NCI-H446 treated with DMSO at 0.1 percent for 48 hours (cell line): Measurements from ENCODE around the gene CHRNA5.
"Not testable (repeated sequence)": the region's sequence is repeated elsewhere in the genome, so short reads cannot be mapped to it uniquely, and the experiment has no call there.

ENCODE experiments used
- DNase-seq: peaks from one replicate; lab custom pipeline; 2025; lab: John Stamatoyannopoulos, UW

Gene CHRNA5

DNA sequence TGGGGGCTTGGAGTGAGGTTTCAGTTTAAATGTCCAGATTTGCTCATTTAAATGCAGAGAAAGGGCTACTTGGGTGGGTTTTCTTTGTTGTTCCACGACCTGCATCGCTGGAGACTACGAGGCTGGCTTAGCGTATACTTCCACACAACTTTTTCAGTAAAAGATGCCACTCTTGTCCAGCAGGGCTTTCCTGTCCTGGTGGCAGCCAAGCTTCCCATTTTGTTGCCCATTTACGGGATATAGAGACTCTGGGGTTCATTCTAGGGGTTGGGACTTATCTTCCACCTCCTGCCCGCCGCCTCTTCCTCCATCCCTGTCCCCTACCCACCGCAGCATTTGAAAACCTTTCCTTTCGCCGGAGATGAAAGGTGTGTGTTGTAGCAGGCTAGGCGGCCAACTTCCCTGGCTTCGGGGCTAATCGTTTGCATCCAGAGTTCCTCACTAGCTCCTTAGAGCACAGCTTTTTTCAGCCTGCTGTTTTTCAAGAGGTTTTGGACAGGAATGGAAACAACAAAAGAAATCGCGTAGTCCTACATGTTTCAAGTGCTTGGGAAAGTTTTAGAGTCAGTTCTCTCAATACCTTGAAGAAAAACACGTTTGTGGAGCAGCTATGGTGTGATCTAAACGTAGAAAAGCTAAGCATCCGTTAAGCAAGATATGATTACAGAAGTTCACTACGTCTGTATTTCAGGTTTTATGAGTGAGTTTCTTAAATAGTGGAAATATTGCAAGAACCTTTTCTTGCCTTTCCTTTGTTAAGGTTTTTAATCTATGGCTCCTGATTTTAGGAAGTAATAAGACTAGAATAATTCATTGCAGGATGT, 843 bp downstream of the CHRNA5 start:
- no peak for DNase-seq

DNA sequence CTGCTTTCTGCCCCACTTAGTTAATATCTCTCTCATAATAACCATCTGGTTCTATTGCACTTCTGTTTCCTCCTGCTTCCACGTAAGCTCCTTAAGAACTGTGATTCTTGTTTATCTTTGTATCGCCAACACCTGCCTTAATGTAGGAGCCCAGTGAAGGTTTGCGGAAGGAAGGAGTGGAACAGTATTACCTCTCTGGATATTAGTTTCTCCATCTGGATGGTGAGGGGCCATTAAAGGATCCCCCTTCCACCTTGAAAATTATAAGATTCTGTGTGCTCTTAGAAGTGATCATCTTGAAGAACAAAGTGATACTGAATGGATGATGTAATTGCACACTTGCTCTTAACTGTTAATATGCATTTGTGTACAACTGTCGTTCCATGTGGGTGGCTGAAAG, 2.2 kb downstream of the CHRNA5 start:
- DNase-seq: no peak

DNA sequence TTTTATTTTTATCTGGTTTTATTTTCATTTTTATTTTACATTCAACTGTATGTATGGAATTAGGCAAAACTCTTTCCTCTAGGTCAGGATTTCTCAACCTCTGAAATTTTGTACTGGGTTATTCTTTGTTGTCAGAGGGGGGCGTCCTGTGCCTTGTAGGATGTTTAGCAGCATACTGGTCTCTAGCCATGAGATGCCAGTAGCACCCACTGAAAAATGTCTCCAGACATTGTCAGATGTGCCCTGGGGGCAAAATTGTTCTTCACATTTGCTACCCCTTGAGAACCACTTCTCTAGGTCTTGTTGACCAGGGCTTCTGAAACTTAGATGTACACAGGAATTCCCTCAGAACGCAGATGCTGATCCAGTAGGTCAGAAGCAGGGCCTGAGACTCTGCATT, 5.4 kb downstream of the CHRNA5 start:
- DNase-seq: no peak

DNA sequence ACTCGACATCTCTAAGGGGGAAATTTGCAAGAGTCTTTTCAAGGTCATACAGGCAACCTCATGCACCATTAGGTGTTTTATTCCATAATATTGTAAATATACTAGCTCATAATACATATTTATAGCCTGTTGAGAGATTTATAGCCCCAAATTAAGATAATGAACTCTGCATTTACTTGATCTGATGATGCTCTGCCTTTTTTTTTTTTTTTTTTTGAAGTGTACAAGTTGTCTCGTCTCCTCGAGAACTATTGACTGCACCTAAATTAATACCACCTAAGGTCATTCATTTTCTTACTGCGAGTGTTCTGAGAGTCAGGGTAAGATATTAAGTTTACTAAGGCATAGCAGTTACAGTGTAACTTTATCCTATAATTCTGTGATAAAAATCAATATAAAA, 6.1 kb downstream of the CHRNA5 start:
- no peak for DNase-seq

DNA sequence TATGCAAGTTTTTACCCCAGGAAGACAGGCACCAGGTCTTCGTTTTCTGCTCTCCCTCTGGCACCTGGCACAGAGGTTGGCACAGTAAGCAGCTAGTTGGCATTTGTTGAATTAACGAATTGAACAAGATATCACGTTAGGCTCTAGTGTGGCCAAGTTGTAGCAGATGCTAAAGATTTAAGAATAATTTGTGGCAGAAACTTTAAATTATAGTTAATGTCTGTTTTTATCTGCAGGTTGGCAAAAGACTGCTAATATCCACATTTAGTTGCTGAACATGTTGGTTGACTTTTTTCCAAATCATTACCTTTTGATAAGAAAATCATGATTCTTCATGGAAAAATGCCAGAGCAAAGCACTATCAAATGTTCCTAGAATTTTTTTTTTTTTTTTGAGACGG, 8.1 kb downstream of the CHRNA5 start:
- DNase-seq: no peak

DNA sequence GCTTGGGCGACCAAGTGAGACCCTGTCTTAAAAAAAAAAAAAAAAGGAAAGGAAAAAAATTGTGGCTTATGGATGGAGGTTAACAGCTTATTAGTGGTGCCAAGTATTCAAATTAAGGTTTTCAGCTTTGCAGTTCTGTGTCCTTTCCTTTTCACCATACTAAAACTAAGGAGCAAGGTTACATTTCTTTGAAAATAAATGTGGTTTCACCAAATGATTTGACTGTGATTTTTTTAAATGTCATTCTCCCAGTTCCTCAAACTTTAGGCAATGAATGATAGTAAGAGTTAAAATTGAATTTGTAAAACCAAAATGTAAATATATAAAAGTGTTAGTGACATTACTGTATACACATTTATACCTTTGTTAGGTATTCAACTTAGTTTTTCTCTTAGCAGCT, 9.6 kb downstream of the CHRNA5 start:
- no peak for DNase-seq

DNA sequence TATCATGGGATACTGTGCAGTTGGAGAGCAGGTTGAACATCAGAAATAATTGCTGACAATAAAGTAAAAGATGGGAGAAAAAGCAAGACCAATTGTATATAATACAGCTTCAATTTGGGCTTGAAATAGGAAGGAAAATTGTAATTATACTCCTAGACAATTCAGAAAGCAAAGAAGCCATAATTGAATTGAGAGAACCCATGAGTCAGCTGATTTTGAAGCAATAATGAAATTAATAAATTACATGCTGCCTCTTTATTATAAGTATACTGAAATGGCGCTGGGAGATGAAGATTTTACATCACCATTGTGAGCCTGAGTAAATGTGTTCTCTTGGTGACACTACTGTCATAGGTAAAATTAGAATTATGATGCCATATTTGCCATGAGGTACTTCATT, 32.3 kb downstream of the CHRNA5 start:
- no peak for DNase-seq

DNA sequence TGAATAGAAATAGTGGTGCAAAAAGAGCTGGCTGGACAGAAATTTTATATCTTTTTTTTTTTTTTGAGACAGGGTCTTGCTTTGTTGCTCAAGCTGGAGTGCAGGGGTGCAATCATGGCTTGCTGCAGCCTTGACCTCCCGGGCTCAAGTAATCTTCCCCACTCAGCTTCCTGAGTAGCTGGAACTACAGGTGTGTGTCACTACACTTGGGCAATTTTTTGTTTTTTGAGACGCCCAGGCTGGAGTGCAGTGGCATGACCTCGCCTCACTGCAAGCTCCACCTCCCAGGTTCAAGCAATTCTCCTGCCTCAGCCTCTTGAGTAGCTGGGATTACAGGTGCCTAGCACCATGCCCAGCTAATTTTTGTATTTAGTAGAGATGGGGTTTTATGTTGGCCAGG, 33.0 kb downstream of the CHRNA5 start:
- DNase-seq: no peak

DNA sequence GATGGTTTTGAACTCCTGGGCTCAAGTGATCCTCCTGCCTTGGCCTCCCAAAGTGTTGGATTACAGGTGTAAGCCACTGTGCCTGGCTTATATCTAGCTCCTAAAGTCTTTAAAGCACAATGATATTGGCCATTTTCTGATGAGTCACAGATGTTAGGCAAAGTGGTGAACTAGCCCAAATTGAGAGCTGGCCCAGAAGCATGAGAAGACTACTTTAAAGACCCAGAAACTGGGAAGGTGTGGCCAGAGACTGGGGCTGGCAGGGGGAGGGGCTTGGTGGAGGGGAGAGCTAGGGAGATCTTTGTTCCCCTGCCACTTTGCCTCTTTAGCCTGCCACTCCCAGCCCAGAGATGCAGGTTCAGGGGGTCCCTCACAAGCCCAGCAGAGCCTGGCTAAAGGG, 33.9 kb downstream of the CHRNA5 start:
- no peak for DNase-seq

DNA sequence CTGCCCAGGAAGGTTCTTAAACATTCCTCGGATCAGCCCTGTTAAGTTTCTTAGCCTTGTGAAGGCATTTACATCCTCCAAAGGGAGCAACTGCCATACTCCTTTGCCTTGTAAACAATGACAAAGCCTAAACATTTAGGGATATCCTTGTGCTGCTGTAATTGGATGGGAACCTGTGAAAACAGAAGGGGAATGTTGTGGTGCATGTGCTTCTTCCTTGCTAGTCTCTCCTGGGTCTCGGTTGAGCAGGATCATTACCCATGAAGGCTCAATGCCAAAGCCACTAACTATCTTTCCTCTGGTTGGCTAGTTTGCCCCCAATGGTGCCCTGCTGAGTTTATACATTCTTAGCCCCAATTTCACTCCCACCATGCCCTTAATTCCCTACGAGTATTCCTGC, 38.1 kb downstream of the CHRNA5 start:
- DNase-seq: no peak

DNA sequence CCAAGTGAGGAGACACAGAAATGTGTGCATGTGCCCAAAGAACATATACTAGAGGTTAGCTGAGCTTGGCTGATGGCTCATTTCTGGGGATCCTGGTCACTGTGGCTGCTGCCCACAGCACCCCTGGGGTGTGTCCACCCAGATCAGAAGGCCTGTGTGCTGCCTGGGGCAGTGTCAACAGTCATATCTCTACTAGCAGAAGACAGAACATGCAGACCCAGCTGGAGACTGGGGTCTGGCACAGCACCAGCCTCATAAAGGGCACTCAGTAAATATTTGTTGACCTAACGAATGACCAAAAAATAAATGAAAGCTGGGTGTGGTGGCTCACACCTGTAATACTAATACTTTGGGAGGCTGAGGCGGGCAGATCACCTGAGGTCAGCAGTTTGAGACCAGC, 39.1 kb downstream of the CHRNA5 start:
- no peak for DNase-seq

DNA sequence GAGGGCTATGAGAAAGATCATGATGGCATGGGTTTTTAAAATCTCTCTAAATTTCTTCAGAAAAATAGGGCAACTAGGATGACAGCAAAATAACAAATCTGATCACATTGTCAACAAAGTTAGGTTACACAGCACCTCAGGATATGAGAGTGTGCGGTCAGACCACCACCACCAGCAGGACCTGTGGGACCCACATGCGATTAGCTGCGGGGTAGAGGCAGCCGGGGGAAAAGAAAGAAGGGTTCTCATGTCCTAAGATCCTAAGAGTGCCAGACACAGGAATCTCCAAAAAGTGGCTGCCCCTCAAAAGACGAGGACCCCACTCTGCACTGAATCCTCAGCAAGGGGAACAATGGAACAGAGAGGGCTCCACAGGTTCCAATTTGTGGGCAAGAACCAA, 39.9 kb downstream of the CHRNA5 start:
- no peak for DNase-seq

DNA sequence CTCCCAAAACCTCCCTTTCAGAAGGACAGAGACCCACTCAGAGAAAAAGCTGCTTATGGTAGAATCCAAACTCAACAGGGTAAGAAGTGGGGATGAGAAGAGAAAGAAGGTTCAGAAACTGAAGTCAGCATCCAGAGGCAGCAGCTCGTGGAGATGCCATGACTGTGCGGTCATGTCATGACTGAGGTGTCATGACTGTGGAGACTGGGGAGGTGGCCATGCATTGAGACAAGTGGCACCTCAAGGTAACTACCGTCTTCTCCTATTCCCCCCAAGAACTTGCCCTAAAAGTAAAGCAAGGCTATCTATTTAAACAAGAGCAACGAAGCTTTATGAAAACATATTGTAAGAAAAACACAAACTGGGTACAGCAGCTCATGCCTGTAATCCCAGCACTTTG, 40.4 kb downstream of the CHRNA5 start:
- no peak for DNase-seq

DNA sequence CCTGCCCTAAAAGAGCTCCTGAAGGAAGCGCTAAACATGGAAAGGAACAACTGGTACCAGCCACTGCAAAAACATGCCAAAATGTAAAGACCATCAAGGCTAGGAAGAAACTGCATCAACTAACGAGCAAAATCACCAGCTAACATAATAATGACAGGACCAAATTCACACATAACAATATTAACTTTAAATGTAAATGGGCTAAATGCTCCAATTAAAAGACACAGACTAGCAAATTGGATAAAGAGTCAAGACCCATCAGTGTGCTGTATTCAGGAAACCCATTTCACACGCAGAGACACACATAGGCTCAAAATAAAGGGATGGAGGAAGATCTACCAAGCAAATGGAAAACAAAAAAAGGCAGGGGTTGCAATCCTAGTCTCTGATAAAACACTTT, 44.2 kb downstream of the CHRNA5 start:
- DNase-seq: not testable (repeated sequence)

DNA sequence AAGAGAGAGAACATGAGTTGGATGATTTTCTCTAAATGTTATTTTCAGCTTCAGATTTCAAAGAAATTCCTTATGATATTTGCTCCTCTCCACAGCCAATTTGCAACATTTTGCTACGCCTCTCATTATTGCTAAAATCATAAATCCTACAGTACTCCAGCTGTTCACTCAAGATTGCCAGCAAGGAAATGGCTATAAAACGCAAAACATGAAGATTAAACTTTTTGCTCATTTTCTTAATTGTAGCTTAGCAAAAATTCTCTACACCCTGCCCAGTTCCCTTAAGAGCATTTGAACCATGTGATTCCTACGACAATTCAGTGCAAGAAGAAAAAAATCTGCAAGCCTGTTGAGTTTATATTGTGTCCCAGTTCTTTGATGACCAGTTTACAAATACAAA, 48.7 kb downstream of the CHRNA5 start:
- no peak for DNase-seq

DNA sequence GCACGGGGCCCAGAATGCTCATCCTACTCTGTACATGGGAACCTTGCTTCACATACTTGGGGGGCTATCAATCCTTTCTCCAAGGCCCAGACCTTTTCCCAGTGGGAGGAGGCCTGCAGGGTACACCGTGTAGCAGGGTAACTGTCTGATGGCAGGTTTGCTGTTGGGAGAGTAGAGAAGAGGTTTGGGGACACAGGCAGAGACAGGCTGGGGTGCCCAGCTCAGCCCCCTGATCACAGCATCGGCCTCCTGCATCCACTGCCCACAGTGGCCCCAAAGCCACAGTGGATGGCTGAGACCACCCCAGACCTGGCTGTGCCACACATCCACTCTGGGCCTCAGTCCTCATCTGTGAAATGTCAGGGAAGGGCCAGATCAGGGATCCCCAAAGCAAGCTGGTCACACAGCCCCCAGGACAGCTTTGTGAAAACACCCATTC, 49.9 kb downstream of the CHRNA5 start:
- no peak for DNase-seq

DNA sequence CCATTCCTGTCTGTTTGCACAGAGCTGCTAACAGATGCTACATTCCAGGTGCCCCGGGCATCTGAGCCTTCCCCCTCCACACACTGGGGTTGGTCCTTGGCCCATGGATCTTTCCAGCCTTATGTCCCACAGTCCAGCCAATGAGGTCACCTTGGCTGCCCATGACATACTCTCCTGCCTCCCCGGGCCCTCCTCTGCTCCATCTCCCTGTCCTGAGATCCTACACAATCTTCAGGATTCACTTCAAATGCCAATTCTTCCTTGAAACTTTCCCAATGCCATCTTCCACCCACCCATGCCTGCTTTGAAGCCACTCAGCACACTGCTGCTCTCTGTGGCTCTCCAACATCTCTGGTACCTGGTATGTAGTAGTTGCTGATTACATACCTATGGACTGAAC, 51.2 kb downstream of the CHRNA5 start:
- no peak for DNase-seq

DNA sequence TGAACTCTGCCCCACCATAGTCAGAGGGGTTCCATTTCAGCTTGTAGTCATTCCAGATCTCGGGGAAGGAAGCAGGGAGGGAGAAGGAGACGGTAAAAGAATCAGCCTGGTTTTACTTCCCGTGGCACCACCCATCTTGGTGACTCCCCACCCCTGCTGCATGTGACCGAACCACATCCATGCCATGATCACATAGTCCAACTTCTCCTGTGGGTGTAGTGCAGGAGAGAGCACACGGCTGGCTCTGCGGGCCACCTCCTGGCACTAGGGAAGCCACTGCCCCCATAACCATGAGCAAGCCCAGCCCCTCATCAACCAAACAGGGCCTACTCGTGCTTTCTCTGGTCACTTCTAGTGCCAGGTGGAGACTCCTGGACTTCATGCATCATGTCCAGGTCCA, 51.8 kb downstream of the CHRNA5 start:
- DNase-seq: no peak

DNA sequence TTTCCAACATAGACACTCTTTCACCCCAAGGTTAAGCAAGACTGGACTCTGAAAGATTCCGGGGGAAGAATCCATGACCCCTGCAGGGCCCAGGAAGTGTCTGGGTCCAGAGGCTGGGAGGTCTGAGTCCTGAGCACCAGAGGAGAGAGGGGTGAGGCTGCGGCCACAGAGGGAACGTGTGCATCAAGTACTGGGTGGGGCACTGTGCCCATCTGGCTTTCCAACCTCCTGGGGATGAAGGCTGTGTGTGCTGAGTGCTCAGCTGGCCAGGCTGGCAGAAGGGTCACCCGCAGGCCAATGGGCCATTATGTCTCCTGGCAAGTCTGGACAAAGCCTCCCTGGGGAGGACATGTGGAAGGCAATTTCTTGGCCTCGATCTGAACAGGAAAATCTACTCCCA, 52.2 kb downstream of the CHRNA5 start:
- DNase-seq: no peak

DNA sequence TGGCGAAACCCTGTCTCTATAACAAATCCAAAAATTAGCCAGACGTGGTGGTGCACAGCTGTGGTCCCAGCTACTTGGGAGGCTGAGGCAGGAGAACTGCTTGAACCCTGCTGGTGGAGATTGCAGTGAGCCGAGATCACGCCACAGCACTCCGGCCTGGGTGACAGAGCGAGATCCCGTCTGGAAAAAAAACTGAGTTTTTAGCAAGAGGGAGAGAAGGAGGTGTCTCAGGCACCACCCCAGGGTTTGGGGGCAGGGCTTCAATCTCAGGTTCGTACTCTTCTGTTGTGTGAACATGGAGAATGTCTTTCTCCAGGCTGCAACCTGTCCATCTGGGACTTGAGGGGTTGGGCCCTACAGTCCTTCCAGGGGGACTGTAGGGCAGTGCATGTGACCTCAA, 52.7 kb downstream of the CHRNA5 start:
- DNase-seq: no peak

DNA sequence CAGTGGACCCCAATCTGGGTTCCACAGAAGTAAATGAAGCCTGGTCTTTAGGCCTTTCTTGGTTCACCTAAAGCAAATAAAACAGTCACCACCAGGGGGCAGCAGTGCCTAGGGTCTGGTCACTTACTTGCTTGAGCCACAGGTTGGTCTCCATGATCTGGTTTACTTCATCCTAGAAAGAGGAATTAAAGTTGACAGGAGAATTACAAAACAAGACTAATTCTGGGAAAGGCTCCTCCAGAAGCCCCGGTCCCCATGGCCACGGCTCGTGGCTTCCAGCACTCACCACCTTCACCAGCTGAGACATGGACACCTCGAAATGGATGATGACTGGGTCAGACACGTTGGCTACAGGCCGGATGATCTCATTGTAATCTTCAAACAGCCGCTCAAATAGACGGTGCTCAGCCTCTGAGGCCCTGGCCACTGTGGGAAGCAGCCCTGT, 53.2 kb downstream of the CHRNA5 start:
- peak; percentile 44 for DNase-seq

DNA sequence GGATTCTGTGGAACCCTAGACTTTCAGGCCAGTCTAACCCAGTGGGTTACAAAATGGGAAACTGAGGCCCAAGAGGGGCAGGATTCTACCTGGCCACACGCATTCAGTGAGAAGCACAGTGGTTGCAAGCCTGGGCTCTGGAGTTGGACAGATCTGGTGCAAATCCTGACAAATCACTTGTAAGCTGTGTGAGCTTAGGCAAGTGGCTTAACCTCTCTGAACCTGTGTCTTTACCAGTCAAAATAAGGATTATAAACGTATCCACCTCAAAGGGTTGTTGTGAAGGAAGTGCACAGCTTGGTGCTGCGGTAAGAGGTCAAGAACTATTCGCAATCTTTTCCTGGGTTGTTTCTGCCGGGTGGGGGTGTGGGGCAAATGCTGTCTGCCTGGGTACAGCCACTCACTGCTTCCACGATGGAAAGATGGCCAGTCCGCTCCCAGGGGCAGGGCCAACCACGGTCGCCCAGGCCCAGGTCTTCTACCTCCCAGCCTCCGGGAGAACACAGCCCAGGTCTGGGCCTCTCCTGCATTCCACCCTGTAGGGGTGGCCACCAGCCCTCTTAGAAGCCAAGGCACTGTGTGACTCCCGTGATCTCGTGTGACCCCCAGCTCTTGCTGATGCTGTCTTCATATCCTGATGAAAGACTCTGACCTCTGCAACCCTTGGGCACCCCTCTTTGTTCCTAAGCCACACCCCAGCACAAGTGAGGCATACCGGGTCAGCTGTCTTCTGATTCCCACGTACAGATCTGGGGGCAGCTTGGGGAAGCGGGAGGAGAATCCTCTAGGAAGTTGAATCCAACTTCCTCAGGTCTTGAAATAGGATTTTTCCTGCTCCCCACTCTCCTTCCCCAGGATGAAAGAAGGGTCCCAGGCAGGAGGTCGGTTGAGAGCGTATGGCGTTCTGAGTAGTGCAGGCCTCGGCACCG, 54.0 kb downstream of the CHRNA5 start:
- DNase-seq: no peak

DNA sequence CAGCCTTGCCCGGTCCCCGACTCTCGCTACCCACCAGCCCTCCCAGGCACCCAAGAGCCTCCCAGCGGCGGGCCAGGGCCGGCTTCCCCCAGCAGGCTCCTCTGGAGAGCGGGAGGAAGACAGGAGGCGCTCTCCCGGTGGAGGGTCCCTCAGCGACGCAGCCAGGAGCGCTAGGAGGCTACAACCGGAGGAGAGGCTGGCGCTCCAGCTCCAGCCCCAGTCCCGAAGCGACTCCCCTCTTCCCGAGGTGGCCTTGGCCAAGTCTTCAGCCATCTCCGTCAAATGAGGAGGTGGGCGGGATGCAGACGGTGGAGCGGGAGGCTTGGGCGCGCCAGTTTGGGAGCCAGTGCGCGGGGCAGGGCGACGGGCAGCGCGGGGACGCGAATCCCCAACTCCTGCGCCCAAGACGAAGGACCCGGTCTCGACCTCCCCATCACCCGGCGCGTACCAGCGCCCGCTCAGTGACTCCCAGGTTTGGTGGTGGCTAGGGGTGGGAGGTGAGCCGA, 54.8 kb downstream of the CHRNA5 start:
- DNase-seq: no peak
